Measurements from ENCODE around the gene CHRNA1. TPM values are rescaled to one million over a fixed set of nuclear protein-coding genes. Genes with fewer than 3 reads are reported as not detected.

CHRNA1 gene
- not detected in 2 replicates for total RNA-seq

DNA sequence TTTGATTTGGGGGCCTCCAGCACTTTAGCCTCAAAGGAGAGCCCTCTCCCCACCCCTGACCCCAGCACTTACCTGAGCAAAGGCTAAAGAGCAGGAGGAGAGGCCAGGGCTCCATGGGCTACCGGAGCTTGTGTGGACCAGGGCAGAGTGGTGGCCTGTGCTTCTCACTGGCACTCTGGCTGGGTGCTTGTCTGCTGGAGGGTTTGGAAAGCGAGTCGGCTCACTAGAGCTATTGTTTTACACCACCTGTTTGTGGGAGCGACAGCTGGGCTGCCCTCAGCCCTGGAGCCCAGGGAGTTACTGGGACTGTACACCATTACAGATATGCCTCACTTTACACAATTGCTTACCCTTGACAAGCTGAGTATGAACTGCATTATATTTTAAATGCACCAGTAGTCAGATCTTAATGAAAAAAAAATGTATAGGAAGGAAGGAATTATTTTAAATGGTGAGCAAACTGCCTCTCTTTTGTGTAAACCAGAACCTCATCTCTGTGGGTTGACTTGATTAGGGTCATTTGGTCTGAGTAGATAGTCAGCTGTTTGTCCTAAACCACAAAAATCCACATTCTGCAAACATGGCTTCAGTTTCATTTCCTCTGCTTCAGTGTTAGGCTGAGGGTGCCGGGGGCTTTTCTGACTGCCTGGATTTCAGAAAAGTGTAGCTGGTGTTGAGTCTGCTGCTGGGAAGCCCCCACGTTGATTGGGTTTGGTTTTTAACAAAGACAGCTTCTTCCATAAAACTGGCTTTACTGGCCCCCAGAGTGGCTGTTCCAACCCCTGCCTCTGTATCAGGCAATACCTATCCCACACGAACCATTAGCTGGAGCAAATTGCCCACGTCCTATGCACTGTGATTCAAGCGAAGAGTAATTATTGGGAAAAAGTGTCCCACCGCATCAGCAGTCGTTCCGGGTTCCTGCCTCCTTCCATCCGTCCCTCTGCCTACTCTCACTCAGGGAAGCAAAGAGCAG, at the start of gene CHRNA1:
Gene CHRNA1 (minus strand): TSS at position 193 of the 976 bp plus-strand sequence. CDS start 78 bp downstream, at position 115.
- H3K4me3 ChIP-seq (ENCODE audit: low read depth, low read length), result no peak within 1 kb of the TSS
- TF ChIP-seq, protein P1, sequence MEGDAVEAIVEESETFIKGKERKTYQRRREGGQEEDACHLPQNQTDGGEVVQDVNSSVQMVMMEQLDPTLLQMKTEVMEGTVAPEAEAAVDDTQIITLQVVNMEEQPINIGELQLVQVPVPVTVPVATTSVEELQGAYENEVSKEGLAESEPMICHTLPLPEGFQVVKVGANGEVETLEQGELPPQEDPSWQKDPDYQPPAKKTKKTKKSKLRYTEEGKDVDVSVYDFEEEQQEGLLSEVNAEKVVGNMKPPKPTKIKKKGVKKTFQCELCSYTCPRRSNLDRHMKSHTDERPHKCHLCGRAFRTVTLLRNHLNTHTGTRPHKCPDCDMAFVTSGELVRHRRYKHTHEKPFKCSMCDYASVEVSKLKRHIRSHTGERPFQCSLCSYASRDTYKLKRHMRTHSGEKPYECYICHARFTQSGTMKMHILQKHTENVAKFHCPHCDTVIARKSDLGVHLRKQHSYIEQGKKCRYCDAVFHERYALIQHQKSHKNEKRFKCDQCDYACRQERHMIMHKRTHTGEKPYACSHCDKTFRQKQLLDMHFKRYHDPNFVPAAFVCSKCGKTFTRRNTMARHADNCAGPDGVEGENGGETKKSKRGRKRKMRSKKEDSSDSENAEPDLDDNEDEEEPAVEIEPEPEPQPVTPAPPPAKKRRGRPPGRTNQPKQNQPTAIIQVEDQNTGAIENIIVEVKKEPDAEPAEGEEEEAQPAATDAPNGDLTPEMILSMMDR (conservative IDR thresholded peaks at IDR 0.05; ENCODE audit: low read depth, low read length), result no peak

DNA sequence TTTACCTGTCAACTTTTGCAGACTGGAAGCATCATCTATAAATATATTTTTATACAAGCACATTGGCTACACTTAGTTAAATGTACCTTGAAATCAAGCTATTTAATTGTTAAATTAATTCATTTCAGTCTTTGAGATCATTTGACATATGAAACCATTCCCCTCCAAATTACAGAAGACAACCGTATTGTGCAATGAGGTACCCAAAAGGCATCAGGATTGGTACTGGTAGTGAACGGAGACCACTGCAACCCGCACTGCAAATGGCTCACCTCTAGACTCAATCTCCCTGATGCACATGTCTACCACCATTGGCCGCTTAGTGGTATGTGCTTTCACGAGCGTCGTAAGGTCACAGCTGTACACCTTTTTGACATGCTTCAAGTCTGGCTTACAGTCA, 47.8 kb upstream of the CHRNA1 start:
- TF ChIP-seq, protein P1 (conservative IDR thresholded peaks at IDR 0.05; ENCODE audit: low read depth, low read length), result no peak
- no peak for DNase-seq (ENCODE audit: low read depth)
- no peak overlapping the region for H3K4me3 ChIP-seq (ENCODE audit: low read depth, low read length)

More for the DNA sequence above, at the start of gene CHRNA1:
- no peak for DNase-seq (ENCODE audit: low read depth)

DNA sequence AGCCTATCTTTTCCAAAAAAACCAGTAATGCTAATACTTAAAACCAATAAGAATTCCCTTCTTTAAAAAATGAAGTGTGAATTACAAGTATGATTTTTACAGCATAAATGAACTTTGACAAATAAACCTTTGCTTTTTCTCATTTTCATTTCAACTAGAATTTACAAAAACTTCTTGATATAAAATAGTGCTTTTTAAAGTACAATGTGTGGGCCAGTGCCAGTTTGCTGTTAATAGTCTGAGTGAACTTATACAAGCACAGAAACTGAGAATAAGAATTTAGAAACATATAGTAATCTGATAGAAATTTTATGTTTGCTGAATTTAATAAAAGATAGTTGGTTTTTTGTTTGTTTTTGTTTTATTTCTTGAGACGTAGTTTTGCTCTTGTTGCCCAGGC, 43.7 kb upstream of the CHRNA1 start:
- no peak for DNase-seq (ENCODE audit: low read depth)
- TF ChIP-seq, protein P1 (conservative IDR thresholded peaks at IDR 0.05; ENCODE audit: low read depth, low read length), result no peak
- H3K4me3 ChIP-seq (ENCODE audit: low read depth, low read length), result no peak overlapping the region

DNA sequence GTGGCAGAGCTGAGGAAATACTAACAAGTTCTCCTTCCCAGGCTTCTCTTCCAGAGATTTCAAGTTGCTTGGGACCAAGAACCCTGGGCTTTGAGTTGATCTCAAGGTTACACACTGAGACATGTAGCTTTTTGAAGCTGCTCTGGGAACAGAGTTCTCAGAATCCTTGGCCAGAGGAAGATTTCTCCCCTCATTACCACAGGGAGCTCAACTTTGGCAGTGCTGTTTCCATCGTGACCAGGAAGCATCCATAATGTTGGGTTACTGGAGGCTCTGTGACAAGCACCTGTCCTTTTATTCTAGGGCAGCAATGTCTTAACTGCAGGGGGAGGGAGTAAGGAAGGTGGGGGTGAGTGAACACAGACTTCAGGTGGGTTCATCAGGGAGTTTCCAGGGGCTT, 41.5 kb upstream of the CHRNA1 start:
- TF ChIP-seq, protein P1 (conservative IDR thresholded peaks at IDR 0.05; ENCODE audit: low read depth, low read length), result no peak
- H3K4me3 ChIP-seq (ENCODE audit: low read depth, low read length), result no peak overlapping the region
- DNase-seq (ENCODE audit: low read depth), result no peak

DNA sequence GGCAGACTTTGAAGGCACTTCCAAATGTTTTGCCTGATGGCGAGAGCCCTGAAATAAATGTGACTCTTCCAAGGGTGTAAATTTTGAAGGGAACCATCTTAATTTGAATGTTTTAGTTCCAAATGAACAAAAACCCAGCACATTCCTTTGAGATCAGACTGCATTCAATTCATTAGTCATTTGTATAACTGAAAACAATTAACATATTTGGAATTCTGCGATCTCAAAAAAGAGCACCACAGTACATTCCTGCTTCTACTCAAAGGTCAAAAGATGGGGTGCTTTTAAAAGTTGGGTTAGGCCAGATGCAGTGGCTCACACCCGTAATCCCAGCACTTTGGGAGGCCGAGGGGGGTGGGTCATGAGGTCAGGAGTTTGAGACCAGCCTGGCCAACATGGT, 38.2 kb upstream of the CHRNA1 start:
- DNase-seq (ENCODE audit: low read depth), result no peak
- H3K4me3 ChIP-seq (ENCODE audit: low read depth, low read length), result no peak overlapping the region
- TF ChIP-seq, protein P1 (conservative IDR thresholded peaks at IDR 0.05; ENCODE audit: low read depth, low read length), result no peak

DNA sequence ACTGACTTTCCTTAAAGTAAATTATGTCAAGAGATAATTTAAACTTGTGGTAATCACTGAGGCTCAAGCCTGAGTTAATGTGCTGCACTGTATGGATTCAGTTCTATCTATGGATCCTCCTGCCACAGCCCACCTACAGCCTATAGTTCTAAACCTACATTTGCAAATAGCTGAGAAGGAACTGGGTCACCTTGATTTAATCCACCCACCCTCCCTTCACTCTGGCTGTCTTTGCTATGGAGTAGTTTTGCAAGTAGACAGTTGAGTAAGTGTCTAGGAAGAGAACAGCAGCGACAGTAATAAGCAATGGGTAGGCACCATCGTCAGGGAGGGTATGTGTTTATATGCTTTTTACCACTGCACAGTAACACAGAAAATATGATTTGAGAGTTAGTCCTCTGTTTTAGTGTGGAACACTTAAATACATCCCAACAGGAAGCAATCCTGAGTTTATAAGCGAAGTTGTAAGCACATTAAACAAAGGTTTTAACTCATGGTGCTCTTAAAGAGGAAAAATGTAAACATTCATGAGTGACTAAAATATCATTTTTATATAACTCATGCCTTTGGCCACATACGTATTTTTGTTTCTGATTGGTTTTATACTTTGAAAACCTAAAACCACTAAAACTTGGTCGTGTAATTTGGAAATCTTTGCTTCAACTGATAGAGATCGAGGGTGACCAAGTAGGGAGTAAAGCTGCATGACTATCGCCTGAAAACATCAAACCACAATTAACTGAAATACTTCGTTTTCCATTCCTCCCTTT, 36.3 kb upstream of the CHRNA1 start:
- no peak overlapping the region for H3K4me3 ChIP-seq (ENCODE audit: low read depth, low read length)
- TF ChIP-seq, protein P1 (conservative IDR thresholded peaks at IDR 0.05; ENCODE audit: low read depth, low read length), result no peak
- DNase-seq (ENCODE audit: low read depth), result no peak

Data from epithelial cell of proximal tubule (primary cell).